ENCODE results near the gene ZAP70.

Gene ZAP70

GRCh38 chr2:97743913-97744312, 30.5 kb downstream of the ZAP70 start:
- DNase-seq (ENCODE audit: extremely low spot score, insufficient read length, low read depth) (no peak), FAIRE-seq (no peak)

GRCh38 chr2:97745474-97746174, 32.2 kb downstream of the ZAP70 start:
- peak; percentile 28 for DNase-seq (ENCODE audit: extremely low spot score, insufficient read length, low read depth)
- peak; percentile 94 for FAIRE-seq

GRCh38 chr2:97747285-97747684, 33.9 kb downstream of the ZAP70 start:
- FAIRE-seq (no peak), DNase-seq (ENCODE audit: extremely low spot score, insufficient read length, low read depth) (no peak)

GRCh38 chr2:97747716-97748115, 34.3 kb downstream of the ZAP70 start:
- no peak for FAIRE-seq
- DNase-seq (ENCODE audit: extremely low spot score, insufficient read length, low read depth): no peak

GRCh38 chr2:97749581-97749980, 36.2 kb downstream of the ZAP70 start:
- no peak for DNase-seq (ENCODE audit: extremely low spot score, insufficient read length, low read depth)
- no peak for FAIRE-seq

GRCh38 chr2:97750017-97750416, 36.6 kb downstream of the ZAP70 start:
- DNase-seq (ENCODE audit: extremely low spot score, insufficient read length, low read depth) (no peak), FAIRE-seq (no peak)

- FAIRE-seq (no peak), DNase-seq (ENCODE audit: extremely low spot score, insufficient read length, low read depth) (no peak)
These were observed 38.4 kb downstream of the ZAP70 start for GRCh38 chr2:97751752-97752151.

GRCh38 chr2:97752342-97753334, 39.3 kb downstream of the ZAP70 start:
- DNase-seq (ENCODE audit: extremely low spot score, insufficient read length, low read depth) (no peak), FAIRE-seq (no peak)

GRCh38 chr2:97754690-97755346, 41.4 kb downstream of the ZAP70 start:
- FAIRE-seq: no peak
- no peak for DNase-seq (ENCODE audit: extremely low spot score, insufficient read length, low read depth)

GRCh38 chr2:97755491-97755890, 42.1 kb downstream of the ZAP70 start:
- DNase-seq (ENCODE audit: extremely low spot score, insufficient read length, low read depth) (no peak), FAIRE-seq (no peak)

GRCh38 chr2:97757062-97757461, 43.7 kb downstream of the ZAP70 start:
- DNase-seq (ENCODE audit: extremely low spot score, insufficient read length, low read depth) (no peak), FAIRE-seq (no peak)

- no peak for FAIRE-seq
- no peak for DNase-seq (ENCODE audit: extremely low spot score, insufficient read length, low read depth)
These were observed 44.8 kb downstream of the ZAP70 start for GRCh38 chr2:97758131-97758705.

- DNase-seq (ENCODE audit: extremely low spot score, insufficient read length, low read depth) (no peak), FAIRE-seq (no peak)
These were observed 46.5 kb downstream of the ZAP70 start for GRCh38 chr2:97759727-97760407.

GRCh38 chr2:97760480-97761049, 47.2 kb downstream of the ZAP70 start:
- DNase-seq (ENCODE audit: extremely low spot score, insufficient read length, low read depth) (no peak), FAIRE-seq (no peak)

- FAIRE-seq (no peak), DNase-seq (ENCODE audit: extremely low spot score, insufficient read length, low read depth) (no peak)
These were observed 47.8 kb downstream of the ZAP70 start for GRCh38 chr2:97761192-97761591.

GRCh38 chr2:97763176-97763845, 49.9 kb downstream of the ZAP70 start:
- DNase-seq (ENCODE audit: extremely low spot score, insufficient read length, low read depth) (no peak), FAIRE-seq (no peak)

GRCh38 chr2:97764559-97765263, 51.3 kb downstream of the ZAP70 start:
- FAIRE-seq (no peak), DNase-seq (ENCODE audit: extremely low spot score, insufficient read length, low read depth) (no peak)

GRCh38 chr2:97765933-97766332, 52.6 kb downstream of the ZAP70 start:
- DNase-seq (ENCODE audit: extremely low spot score, insufficient read length, low read depth): no peak
- no peak for FAIRE-seq

All from GM18507 (cell line).